22Rv1 (cell line): ENCODE data around the gene RPL7L1.

Experiments used
- H3K27ac ChIP-seq: fragments of 450-650 bp; 2 replicates; pipeline ENCODE4 v1.5.1; 2017
- ZFX ChIP-seq: fragments of 450-650 bp; IDR thresholded peaks from 2 replicates; pipeline ENCODE4 v1.6.1; 2017; ENCODE audit warnings: antibody characterized with exemption, borderline replicate concordance
- TF ChIP-seq, protein P1 (sequence below): fragments of 450-650 bp; IDR thresholded peaks from 2 replicates; pipeline ENCODE4 v1.5.1; 2017; ENCODE audit warnings: mild to moderate bottlenecking

The RPL7L1 gene

DNA sequence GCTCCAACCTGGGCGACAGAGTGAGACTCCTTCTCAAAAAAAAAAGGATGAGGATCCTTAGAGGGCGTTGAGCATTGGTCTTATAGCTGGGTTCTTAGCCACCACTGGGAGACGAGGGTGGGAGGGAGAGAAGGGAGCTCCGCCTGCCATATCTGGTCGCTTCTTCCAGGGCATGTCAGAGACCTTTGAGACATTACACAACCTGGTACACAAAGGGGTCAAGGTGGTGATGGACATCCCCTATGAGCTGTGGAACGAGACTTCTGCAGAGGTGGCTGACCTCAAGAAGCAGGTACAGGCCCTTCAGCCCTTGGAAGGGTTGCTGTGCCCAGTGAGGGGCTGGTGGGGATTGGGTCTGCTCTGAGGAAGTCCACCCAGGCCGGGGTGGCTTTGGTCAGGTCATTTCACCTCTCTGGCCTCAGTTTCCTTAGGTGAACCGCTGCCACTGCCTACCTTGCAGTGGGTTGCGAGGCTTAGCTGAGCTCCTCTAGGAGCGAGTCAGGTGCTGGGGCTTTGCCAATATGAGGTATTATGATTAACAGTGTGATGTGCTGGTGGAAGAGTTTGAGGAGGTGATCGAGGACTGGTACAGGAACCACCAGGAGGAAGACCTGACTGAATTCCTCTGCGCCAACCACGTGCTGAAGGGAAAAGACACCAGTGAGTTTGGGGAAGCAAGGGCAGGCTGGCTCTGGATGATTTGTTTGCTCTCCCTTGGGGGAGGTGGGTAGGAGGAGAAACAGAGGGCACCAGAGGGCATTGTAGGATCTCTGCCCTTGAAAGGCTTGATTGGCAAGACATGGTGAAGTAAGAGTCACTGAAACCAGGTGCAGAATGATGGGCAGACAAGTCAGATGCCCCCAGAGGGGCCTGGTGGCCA, 58.4 kb downstream of the RPL7L1 start:
- no peak for TF ChIP-seq ZFX
- TF ChIP-seq, protein P1, sequence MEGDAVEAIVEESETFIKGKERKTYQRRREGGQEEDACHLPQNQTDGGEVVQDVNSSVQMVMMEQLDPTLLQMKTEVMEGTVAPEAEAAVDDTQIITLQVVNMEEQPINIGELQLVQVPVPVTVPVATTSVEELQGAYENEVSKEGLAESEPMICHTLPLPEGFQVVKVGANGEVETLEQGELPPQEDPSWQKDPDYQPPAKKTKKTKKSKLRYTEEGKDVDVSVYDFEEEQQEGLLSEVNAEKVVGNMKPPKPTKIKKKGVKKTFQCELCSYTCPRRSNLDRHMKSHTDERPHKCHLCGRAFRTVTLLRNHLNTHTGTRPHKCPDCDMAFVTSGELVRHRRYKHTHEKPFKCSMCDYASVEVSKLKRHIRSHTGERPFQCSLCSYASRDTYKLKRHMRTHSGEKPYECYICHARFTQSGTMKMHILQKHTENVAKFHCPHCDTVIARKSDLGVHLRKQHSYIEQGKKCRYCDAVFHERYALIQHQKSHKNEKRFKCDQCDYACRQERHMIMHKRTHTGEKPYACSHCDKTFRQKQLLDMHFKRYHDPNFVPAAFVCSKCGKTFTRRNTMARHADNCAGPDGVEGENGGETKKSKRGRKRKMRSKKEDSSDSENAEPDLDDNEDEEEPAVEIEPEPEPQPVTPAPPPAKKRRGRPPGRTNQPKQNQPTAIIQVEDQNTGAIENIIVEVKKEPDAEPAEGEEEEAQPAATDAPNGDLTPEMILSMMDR = no peak
- no peak overlapping the region for H3K27ac ChIP-seq

DNA sequence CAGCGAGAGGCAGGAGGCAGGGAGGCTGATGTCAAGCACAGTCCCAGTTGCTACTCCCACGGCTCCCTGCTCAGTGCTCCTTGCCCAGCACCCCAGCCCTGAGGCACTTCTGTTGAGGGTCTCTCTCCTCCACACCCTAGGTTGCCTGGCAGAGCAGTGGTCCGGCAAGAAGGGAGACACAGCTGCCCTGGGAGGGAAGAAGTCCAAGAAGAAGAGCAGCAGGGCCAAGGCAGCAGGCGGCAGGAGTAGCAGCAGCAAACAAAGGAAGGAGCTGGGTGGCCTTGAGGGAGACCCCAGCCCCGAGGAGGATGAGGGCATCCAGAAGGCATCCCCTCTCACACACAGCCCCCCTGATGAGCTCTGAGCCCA, 59.0 kb downstream of the RPL7L1 start:
- no peak for TF ChIP-seq ZFX
- TF ChIP-seq, protein P1 = no peak

DNA sequence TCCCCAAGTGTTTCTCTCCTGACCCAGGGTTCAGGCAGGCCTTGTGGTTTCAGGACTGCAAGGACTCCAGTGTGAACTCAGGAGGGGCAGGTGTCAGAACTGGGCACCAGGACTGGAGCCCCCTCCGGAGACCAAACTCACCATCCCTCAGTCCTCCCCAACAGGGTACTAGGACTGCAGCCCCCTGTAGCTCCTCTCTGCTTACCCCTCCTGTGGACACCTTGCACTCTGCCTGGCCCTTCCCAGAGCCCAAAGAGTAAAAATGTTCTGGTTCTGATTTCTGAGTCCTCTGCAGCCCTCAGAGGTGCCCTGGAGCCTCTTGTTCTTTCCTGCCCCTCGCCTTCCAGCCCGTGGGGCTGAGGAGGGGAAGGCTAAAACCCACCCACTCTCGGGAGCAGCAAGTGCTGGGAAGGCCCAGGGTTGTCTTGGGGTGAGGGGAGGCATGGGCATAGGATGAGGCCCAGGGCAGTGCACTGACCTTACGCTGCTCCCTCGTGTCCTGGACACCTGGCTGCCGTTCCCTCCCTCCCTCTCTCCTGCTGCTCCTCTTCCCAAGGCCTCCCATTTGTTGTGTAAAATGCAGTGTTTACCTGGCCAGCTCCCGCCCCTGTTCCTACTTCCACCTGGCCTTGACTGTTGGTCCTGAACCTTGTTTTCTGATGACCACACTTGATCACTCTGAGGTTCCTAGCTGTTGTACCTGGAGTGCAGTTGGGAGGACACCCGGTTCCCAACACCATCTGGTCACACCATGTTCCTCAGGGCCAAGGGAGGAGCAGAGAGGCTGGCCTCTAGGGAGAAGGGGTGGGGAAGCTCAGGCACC, 59.8 kb downstream of the RPL7L1 start:
- H3K27ac ChIP-seq = 0 out of 2 replicates have a peak overlapping the region, but pooled peaks have one; percentile 10
- no peak for TF ChIP-seq ZFX
- TF ChIP-seq, protein P1 = no peak

More for the DNA sequence above, 59.0 kb downstream of the RPL7L1 start:
- no peak overlapping the region for H3K27ac ChIP-seq
